PC-3 (cell line): ENCODE data around the gene TUBGCP5.

Experiments
- EZH2 ChIP-seq: fragments of 300-600 bp; sonication (generic); IDR thresholded peaks from one replicate; pipeline ENCODE4 v1.6.1; 2017; ENCODE audit warnings: antibody characterized with exemption, mild to moderate bottlenecking, low read length; ENCODE audit not compliant: unreplicated experiment
- EZH2phosphoT487 ChIP-seq: fragments of 300-600 bp; sonication (generic); IDR thresholded peaks from 2 replicates; pipeline ENCODE4 v1.6.1; 2018; ENCODE audit warnings: mild to moderate bottlenecking, antibody characterized with exemption, low read length, borderline replicate concordance
- TF ChIP-seq, protein P1 (sequence below): fragments of 300-600 bp; sonication (generic); conservative IDR thresholded peaks from 2 replicates; pipeline ENCODE4 v1.5.1; 2017; ENCODE audit warnings: antibody characterized with exemption, low read depth, mild to moderate bottlenecking, low read length

DNA sequence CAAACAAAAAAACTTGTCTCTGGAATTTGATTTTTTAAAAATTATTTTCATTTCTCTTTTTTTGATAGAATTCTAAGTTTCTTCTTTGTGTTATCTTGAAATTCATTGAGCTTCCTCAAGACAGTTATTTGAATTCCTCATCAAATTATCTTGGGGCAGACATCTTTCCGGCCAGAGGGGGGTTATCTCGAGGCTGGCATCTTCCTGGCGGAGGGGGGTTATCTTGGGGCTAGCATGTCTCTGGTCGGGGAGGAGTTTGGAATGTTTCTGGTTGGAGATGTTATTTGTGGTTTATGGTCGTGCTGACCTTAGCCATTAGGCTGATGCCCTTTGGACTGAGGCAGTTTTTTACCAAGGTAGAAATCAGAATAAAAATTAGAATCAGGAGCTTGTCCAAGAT, 15.9 kb upstream of the TUBGCP5 start:
- TF ChIP-seq, protein P1, sequence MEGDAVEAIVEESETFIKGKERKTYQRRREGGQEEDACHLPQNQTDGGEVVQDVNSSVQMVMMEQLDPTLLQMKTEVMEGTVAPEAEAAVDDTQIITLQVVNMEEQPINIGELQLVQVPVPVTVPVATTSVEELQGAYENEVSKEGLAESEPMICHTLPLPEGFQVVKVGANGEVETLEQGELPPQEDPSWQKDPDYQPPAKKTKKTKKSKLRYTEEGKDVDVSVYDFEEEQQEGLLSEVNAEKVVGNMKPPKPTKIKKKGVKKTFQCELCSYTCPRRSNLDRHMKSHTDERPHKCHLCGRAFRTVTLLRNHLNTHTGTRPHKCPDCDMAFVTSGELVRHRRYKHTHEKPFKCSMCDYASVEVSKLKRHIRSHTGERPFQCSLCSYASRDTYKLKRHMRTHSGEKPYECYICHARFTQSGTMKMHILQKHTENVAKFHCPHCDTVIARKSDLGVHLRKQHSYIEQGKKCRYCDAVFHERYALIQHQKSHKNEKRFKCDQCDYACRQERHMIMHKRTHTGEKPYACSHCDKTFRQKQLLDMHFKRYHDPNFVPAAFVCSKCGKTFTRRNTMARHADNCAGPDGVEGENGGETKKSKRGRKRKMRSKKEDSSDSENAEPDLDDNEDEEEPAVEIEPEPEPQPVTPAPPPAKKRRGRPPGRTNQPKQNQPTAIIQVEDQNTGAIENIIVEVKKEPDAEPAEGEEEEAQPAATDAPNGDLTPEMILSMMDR, result no peak
- TF ChIP-seq EZH2 (no peak), EZH2phosphoT487 (no peak)
